Measurements from ENCODE around the gene TUFT1.

TUFT1 gene

GRCh38 chr1:151511636-151512215, 28.4 kb upstream of the TUFT1 start:
- DNase-seq (ENCODE audit: low read depth): no peak
- TF ChIP-seq CTCF (IDR thresholded peaks at IDR 0.05; ENCODE audit: low read depth, low read length, missing control alignments): peak; percentile 3
- peak overlapping the region; percentile 62 for H3K4me3 ChIP-seq (ENCODE audit: low read depth, low read length)

DNA sequence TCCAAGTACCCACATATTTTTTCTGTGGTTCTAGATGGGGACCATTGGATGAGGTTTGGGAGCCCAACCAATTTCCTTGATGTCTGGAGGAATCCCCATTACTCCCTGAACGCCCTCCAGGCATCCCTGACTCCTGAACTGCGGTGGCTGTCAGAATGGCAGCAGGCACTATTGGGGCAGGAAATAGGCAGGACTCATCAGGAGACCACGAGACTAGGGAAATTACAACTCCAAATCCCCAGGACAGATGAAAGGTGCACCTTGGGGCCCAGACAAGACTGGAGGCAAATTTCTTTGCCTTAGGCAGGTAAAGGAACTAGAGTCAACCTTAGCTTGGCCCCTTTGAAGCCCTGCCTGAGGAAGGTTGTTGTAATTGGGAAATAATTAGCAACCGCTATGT, 27.8 kb upstream of the TUFT1 start:
- peak overlapping the region; percentile 62; the same call in 1 of the 2 replicates for H3K4me3 ChIP-seq (ENCODE audit: low read depth, low read length)

DNA sequence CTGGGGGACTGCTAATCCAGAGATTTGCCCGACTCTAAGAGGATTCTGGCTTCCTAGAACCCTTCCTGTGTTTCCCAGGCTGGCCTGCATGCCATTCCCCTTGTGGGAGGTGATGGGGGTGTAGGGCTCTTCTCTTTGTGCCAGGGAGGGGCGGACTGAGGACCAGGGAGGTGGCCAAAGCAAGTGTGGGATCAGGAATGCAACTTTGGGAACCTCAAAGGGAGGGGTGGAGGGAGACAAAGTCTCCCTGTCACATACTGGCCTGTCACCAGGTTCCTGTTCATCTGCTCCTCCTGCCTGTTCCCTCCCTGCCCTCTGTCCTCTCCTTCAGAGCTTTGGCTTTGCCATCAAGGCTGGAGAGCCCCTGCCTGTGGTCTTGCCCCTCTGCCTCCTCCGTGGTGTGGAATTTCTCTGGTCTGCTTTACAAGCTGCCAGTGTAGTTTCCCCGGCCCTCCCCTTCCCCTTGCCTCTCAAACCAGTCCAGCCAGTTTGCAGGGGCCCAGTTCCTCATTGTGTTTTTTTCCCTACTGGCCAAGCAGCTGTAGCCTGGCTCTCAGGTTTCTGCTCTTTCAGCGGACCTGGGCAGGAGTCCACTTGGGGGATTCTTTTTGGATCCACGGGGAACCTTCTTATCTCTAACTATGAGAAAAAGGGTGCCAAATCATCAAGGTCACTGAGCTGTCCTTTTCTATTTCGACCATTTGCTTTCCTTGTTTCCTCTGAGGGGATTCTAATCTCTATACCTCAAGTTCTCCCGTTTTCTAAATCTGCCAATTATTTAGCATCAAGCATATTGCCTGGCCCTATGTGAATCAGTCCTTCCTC, 27.1 kb upstream of the TUFT1 start:
- TF ChIP-seq CTCF (IDR thresholded peaks at IDR 0.05; ENCODE audit: low read depth, low read length, missing control alignments): no peak
- H3K4me3 ChIP-seq (ENCODE audit: low read depth, low read length): no peak overlapping the region
- no peak for DNase-seq (ENCODE audit: low read depth)

More for the DNA sequence above, 27.8 kb upstream of the TUFT1 start:
- TF ChIP-seq CTCF (IDR thresholded peaks at IDR 0.05; ENCODE audit: low read depth, low read length, missing control alignments): no peak
- DNase-seq (ENCODE audit: low read depth): no peak

DNA sequence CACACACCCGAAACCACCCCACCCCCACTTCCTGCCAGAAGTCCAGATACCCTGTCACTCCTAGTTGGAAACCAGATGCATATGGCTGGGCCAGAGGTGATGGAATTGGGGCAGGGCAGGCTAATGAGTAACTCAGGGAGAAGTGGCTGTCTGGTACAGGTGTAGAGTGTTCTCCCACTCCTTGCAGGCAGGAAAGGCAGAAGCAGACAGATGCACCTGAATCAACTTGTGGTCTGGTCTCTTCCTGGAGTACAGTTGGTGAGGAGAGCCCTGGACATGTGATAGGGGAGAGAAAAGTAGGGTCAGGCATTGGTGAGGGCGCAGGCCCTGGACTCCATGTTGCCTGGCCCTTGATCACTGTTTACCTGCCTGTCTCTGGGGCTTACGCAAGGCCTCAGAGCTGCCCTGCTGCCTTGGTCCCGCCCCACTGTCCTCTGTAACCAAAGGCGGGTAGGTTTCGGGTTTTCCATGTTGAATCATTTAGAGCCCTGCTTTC, 26.4 kb upstream of the TUFT1 start:
- no peak overlapping the region for H3K4me3 ChIP-seq (ENCODE audit: low read depth, low read length)
- DNase-seq (ENCODE audit: low read depth): no peak
- TF ChIP-seq CTCF (IDR thresholded peaks at IDR 0.05; ENCODE audit: low read depth, low read length, missing control alignments): no peak

DNA sequence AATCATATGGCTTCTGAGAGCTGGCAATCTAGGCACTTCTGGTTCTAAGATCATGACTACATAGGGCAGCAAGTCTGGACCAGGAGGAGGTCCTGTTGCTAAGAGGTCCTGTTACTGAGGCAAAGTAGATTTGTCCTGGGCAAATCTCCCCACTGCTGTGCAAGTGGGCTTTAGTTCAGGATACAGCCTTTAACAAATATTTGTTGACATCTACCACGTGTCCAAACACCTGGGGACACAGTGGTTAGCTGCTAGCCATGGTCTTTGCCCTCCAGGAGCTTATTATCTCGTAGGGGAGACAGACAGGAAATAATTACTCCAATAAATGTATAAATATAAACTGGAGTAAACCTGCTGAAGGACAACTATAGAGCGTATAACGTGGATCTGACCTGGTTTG, 25.7 kb upstream of the TUFT1 start:
- no peak for DNase-seq (ENCODE audit: low read depth)
- no peak for TF ChIP-seq CTCF (IDR thresholded peaks at IDR 0.05; ENCODE audit: low read depth, low read length, missing control alignments)
- H3K4me3 ChIP-seq (ENCODE audit: low read depth, low read length): no peak overlapping the region

DNA sequence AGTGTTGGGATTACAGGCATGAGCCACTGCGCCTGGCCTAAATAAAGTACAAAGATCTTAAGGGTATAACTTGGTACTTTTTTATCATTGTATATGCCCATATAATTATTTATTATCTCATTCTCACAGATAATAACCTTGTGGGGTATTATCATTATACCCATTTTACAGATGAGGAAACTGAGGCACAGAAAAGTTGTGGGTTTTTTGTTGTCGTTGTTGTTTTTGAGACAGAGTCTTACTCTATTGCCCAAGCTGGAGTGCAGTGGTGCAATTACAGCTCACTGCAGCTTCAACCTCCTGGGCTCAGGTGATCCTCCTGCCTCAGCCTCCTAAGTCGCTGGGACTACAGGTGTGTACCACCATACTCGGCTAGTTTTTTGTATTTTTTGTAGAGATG, 24.8 kb upstream of the TUFT1 start:
- TF ChIP-seq CTCF (IDR thresholded peaks at IDR 0.05; ENCODE audit: low read depth, low read length, missing control alignments): no peak
- no peak for DNase-seq (ENCODE audit: low read depth)
- H3K4me3 ChIP-seq (ENCODE audit: low read depth, low read length): no peak overlapping the region

Measured in GM12864 (cell line).